ENCODE data around the gene IHH. TPM values are rescaled to one million over a fixed set of nuclear protein-coding genes. Genes with fewer than 3 reads are reported as not detected.

Gene IHH
- polyA plus RNA-seq, 6 donors from 2014 or later, result not detected

DNA sequence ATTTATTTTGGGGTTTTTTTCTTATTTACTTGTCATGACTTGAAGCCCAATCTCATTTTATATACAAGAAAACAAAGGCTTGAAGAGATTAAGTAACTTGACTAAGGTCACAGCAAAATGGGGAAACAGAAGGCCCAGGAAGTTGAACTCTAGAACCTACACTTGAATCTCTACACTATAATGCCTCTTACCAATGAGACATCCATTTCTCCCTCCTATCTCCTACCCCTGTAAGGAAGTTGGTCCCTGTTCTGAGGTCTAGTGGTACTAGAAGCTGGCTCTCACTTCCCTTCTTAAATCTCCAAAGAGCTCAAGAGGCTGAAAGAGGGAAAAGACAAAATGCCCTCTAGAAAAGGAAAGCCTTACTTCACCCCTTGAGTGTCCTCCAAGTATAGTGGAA, 25.5 kb upstream of the IHH start:
- DNase-seq, result no peak
- Mint-ChIP-seq H3K36me3 (peaks cover 15 to 26% of the 10 kb centered on the region in 2 donors), H3K4me1 (peaks cover 7 to 44% (median 31%) of the 10 kb centered on the region in 3 donors), H3K4me3 (no peak overlapping the region), H3K9me3 (no peaks in the 10 kb centered on the region), H3K27ac (peak overlapping the region in 1 of 6 donors; percentile 67), H3K27me3 (no peaks in the 10 kb centered on the region)
- ATAC-seq (ENCODE audit: low read depth in 2 of 2), result no peak

DNA sequence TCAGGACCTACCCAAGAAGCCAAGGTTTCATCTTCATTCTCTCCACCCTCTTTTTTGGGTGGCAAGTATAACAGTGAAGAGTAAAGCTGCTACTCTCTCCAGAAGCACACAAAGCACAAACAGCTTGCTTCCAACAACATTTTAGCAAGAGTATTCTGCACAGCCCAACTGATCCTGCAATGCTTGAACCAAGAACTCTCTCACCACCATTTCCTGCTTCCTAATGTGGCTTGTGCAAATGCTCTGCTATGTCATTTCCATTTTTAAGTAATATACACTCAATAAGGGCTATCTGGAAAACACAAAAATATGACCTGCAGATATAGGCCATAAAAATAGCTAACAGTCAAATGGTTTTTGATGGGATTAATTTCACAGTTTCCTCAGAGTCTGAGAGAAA, 24.1 kb upstream of the IHH start:
- Mint-ChIP-seq H3K36me3 (peaks cover 10 to 26% of the 10 kb centered on the region in 2 donors), H3K27ac (no peak overlapping the region), H3K27me3 (no peaks in the 10 kb centered on the region), H3K4me3 (no peak overlapping the region), H3K4me1 (peaks cover 7 to 48% (median 34%) of the 10 kb centered on the region in 3 donors), H3K9me3 (no peaks in the 10 kb centered on the region)
- no peak for DNase-seq
- ATAC-seq (ENCODE audit: low read depth in 2 of 2), result no peak

DNA sequence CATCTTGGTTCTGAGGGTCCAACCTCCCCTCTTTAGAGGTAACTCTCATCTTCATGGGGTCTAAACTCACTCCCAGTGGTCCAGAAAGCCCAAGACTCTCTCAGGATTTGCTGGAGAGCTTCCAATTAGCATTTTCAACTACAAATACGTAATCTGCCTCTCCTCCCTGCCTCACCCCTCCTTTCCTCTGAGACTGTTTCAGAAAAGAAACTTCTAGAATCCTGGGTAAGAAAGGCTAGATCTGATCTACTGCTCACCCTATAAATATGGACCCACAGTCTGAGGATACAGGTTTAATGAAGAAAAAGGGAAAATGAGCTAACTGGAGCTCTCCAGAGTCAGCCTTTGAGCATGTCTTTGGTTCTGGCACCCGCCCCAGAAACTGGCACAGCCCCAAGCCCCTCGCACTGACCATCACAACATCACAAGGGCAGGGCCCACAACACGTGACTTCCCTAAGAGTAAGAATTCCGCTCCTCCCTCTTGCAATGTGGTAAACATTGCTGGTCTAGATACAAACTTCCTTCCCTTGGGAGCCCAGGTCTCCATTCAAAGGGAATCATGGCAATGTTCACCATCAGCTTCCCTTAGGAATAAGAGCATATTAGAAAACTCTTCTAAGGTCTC, 21.7 kb upstream of the IHH start:
- no peak overlapping the region for H3K27ac Mint-ChIP-seq
- no peaks in the 10 kb centered on the region for H3K27me3 Mint-ChIP-seq

GRCh38 chr2:219081701-219082331, 21.1 kb upstream of the IHH start:
- ATAC-seq (ENCODE audit: low read depth in 2 of 2) (no peak), DNase-seq (no peak)
- H3K4me1 Mint-ChIP-seq, result peaks cover 5 to 40% (median 38%) of the 10 kb centered on the region in 3 donors
- no peak overlapping the region for H3K27ac Mint-ChIP-seq
- H3K36me3 Mint-ChIP-seq, result peaks cover 10 to 22% of the 10 kb centered on the region in 2 donors
- no peaks in the 10 kb centered on the region for H3K27me3 Mint-ChIP-seq
- H3K4me3 Mint-ChIP-seq, result no peak overlapping the region
- H3K9me3 Mint-ChIP-seq, result no peaks in the 10 kb centered on the region

More for the DNA sequence above, 21.7 kb upstream of the IHH start:
- Mint-ChIP-seq H3K4me1 (peaks cover 7 to 46% (median 38%) of the 10 kb centered on the region in 3 donors), H3K9me3 (no peaks in the 10 kb centered on the region), H3K36me3 (peaks cover 4 to 21% of the 10 kb centered on the region in 2 donors), H3K4me3 (no peak overlapping the region)
- DNase-seq (no peak), ATAC-seq (ENCODE audit: low read depth in 2 of 2) (no peak)

DNA sequence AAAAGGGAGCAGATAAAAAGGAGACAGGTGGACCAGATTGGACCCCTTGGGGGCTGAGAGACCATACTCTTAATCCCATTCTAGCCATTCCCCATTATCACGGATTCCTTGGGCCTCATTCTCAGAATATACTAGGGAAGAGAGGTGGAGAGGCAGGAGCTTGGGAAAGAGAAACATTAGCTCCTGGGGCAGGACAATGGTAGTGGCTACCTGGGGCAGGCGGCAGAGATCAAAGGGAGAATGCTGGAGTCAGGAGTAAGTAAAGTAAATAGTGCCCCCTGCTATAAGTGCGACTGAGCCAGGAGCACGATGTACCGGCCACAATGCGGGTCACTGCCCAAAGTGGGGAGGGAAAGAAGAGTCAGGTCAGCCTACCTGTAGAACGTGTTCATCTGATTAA, 20.4 kb upstream of the IHH start:
- DNase-seq, result no peak
- peaks cover 10 to 18% of the 10 kb centered on the region in 2 donors for H3K36me3 Mint-ChIP-seq
- H3K4me1 Mint-ChIP-seq, result peaks cover 5 to 34% (median 33%) of the 10 kb centered on the region in 3 donors
- no peak for ATAC-seq (ENCODE audit: low read depth in 2 of 2)
- no peak overlapping the region for H3K4me3 Mint-ChIP-seq
- no peaks in the 10 kb centered on the region for H3K9me3 Mint-ChIP-seq
- H3K27me3 Mint-ChIP-seq, result no peaks in the 10 kb centered on the region
- H3K27ac Mint-ChIP-seq, result no peak overlapping the region

DNA sequence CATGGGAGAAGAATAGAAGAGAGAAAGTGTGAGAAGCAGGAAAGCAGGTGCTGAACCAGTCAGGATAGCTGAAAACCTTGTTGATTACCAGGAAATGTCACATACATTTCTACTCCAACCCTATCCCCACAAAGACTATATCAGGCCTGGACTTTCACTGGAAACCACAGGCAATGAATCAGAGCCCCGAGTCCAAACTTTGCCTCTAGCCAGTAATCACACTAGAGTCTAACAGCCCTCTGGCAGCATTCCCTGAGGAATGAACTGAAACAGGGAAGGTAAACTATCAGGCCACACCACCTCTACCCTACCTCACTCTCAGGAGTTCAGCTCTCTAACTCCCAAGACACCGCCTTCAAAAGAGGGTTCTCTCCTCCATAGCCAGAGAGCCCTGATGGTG, 18.7 kb upstream of the IHH start:
- no peak overlapping the region for H3K27ac Mint-ChIP-seq
- no peaks in the 10 kb centered on the region for H3K27me3 Mint-ChIP-seq
- DNase-seq, result no peak
- no peak overlapping the region for H3K4me3 Mint-ChIP-seq
- peaks cover 5 to 24% (median 21%) of the 10 kb centered on the region in 3 donors for H3K4me1 Mint-ChIP-seq
- H3K36me3 Mint-ChIP-seq, result peaks cover 10 to 19% of the 10 kb centered on the region in 2 donors
- no peaks in the 10 kb centered on the region for H3K9me3 Mint-ChIP-seq
- no peak for ATAC-seq (ENCODE audit: low read depth in 2 of 2)

DNA sequence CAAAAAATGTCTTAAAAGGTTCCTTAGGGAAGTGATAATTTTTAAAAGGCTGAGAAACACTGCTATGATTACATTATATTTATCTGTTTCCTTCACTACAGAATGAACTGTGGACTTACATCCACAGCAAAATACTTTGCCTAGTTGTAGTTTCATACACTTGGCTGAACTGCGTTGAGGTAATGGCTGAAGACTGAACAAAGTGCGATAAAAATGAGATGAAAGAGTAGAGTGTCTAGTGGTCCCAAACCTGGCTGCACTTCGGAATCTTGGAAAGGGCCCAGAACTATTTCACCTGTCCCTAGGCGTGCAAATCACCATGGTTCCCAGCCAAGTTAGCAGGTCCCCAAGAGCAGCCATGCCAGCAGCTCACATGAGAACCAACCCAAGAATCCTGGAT, 18.2 kb upstream of the IHH start:
- H3K4me1 Mint-ChIP-seq, result peaks cover 5 to 24% (median 21%) of the 10 kb centered on the region in 3 donors
- ATAC-seq (ENCODE audit: low read depth in 2 of 2), result no peak
- no peak for DNase-seq

DNA sequence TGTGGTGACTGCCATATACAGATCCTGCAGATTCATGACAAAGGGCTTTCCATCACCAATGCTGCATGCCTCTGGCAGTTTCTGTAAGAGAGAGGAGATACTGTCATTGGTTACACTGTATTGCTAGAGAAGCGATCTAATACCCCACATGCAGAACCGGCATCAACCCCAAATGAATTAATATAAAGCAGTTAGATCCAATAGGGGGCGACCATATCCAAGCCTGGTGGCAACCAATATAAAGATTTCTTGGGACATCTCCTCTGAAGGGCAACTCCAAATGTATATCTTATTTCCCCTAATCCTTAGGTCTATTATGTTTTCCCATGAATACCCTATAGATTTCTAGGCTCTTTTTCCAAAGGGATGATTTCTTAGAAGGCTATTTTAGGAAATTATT, 17.4 kb upstream of the IHH start:
- H3K9me3 Mint-ChIP-seq, result no peaks in the 10 kb centered on the region
- H3K4me1 Mint-ChIP-seq, result peaks cover 5 to 24% (median 21%) of the 10 kb centered on the region in 3 donors
- H3K36me3 Mint-ChIP-seq, result peaks cover 10 to 19% of the 10 kb centered on the region in 2 donors
- no peaks in the 10 kb centered on the region for H3K27me3 Mint-ChIP-seq
- ATAC-seq (ENCODE audit: low read depth in 2 of 2) (no peak), DNase-seq (no peak)
- no peak overlapping the region for H3K4me3 Mint-ChIP-seq
- H3K27ac Mint-ChIP-seq, result peak overlapping the region in 1 of 6 donors; percentile 24

More for the DNA sequence above, 18.2 kb upstream of the IHH start:
- Mint-ChIP-seq H3K27me3 (no peaks in the 10 kb centered on the region), H3K36me3 (peaks cover 10 to 19% of the 10 kb centered on the region in 2 donors), H3K27ac (no peak overlapping the region), H3K9me3 (no peaks in the 10 kb centered on the region), H3K4me3 (peak overlapping the region in 1 of 8 donors; percentile 15)

GRCh38 chr2:219076253-219076652, 15.5 kb upstream of the IHH start:
- H3K4me1 Mint-ChIP-seq, result peaks cover 0 to 7% (median 5%) of the 10 kb centered on the region in 3 donors
- H3K27me3 Mint-ChIP-seq, result no peaks in the 10 kb centered on the region
- H3K4me3 Mint-ChIP-seq, result no peak overlapping the region
- no peak for ATAC-seq (ENCODE audit: low read depth in 2 of 2)
- no peaks in the 10 kb centered on the region for H3K9me3 Mint-ChIP-seq
- DNase-seq, result no peak
- H3K27ac Mint-ChIP-seq, result peak overlapping the region in 1 of 6 donors; percentile 26
- H3K36me3 Mint-ChIP-seq, result peaks cover 14 to 27% of the 10 kb centered on the region in 2 donors

- no peak overlapping the region for H3K27ac Mint-ChIP-seq
- no peaks in the 10 kb centered on the region for H3K4me1 Mint-ChIP-seq
- no peaks in the 10 kb centered on the region for H3K9me3 Mint-ChIP-seq
- no peak overlapping the region for H3K4me3 Mint-ChIP-seq
- ATAC-seq (ENCODE audit: low read depth in 2 of 2), result no peak
- no peak for DNase-seq
- no peaks in the 10 kb centered on the region for H3K27me3 Mint-ChIP-seq
- H3K36me3 Mint-ChIP-seq, result peaks cover 14 to 27% of the 10 kb centered on the region in 2 donors
Measured at GRCh38 chr2:219073413-219074129, 12.8 kb upstream of the IHH start.

DNA sequence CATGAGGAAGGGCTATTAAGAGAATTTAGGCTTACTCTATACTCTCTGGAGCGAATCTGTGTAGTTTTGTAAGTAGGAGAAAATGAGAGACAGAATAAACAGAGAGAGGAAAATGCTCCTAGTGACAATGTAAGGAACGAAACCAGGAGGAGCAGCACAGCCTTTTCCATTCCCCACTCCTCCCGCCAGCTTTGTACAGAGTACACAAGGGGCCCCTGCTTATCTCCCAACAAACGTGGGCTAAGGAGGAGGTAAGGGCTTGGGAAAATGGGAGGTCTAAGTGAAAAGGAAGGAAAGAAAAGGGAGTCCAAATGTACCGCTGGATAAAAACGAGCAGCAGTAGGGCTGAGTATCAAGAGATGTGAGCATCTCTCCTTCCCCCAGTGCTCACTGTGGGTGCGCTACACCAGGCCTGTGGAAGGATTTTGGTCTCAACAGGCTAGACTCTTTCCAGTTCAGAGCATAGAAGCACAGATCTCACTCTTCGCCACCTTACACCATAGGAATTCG, 12.1 kb upstream of the IHH start:
- Mint-ChIP-seq H3K36me3 (peaks cover 13 to 27% of the 10 kb centered on the region in 2 donors), H3K27me3 (no peaks in the 10 kb centered on the region), H3K27ac (peak overlapping the region in 2 of 6 donors; percentile 49 to 55), H3K4me3 (no peak overlapping the region), H3K4me1 (no peaks in the 10 kb centered on the region), H3K9me3 (no peaks in the 10 kb centered on the region)
- no peak for ATAC-seq (ENCODE audit: low read depth in 2 of 2)
- DNase-seq, result no peak

DNA sequence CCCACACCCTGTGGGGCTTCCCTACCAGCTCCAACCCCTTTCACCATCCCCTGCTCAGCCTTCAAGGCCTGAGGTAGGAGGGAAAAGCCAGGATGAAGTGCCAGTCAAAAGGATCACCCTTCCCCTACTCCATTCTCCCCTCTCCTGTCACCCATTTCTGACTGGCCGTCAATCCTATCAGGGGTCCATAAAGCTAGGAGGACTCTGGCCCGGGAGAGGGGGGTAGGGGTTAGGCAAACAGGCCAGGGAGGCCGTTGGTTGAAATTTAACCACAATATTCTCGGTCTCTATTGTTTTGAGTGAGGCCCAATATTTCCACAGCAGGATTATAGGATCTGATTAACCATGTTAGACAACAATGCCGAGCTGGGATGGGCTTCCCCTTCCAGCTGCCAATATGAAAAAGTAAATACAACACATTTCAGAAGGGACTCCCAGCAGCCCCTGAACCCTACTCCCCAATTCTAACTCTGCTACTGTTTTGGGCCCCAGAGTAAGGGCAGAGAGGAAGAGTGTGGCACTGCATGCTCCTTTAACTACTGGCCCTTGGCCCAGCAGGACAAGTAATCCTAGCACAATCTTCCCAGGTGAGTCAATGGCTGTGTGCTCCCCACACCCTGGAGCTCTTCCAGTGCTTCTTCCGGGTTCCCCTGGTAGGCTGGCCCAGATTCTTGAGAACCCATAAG, 10.6 kb upstream of the IHH start:
- Mint-ChIP-seq H3K4me3 (no peak overlapping the region), H3K27ac (no peak overlapping the region), H3K4me1 (no peaks in the 10 kb centered on the region), H3K27me3 (peaks cover 0 to 5% (median 0%) of the 10 kb centered on the region in 3 donors), H3K36me3 (peaks cover 4 to 17% of the 10 kb centered on the region in 2 donors), H3K9me3 (no peaks in the 10 kb centered on the region)
- no peak for ATAC-seq (ENCODE audit: low read depth in 2 of 2)
- DNase-seq, result no peak

DNA sequence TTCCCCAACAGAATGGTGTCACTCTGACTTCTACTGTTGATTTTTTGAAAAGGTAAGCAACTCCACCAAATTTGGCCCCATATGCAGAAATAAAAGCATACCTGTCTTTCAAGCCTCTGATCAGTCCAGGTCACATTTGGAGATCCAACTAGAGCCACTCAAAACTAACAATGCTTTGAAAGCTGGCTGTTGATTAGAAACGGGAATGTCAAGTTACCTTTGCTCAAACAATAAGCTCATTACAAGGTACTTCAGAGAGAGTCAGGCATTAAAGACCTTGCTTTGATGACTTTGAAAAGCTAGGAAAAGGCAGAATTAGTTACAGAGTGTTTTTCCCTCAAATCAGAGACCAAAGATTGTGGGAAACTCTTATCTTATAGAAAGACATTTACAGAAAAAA, 4.8 kb upstream of the IHH start:
- no peak overlapping the region for H3K4me3 Mint-ChIP-seq
- H3K27me3 Mint-ChIP-seq, result peaks cover 31 to 43% (median 35%) of the 10 kb centered on the region in 3 donors
- H3K36me3 Mint-ChIP-seq, result no peaks in the 10 kb centered on the region
- no peak for ATAC-seq (ENCODE audit: low read depth in 2 of 2)
- H3K4me1 Mint-ChIP-seq, result peaks cover 0 to 3% (median 0%) of the 10 kb centered on the region in 3 donors
- H3K27ac Mint-ChIP-seq, result peak overlapping the region in 1 of 6 donors; percentile 54
- no peaks in the 10 kb centered on the region for H3K9me3 Mint-ChIP-seq
- DNase-seq, result no peak
